HG03196 (cell line): ENCODE results near the gene GNPNAT1.
"Not testable (repeated sequence)": the region's sequence is repeated elsewhere in the genome, so short reads cannot be mapped to it uniquely, and the experiment has no call there.

Experiments
- ATAC-seq: cut with Tn5 transposase; IDR thresholded peaks from one replicate; pipeline ENCODE4 v1.9.1; 2021; ENCODE audit not compliant: unreplicated experiment

GNPNAT1 gene

GRCh38 chr14:52729925-52730708, 61.3 kb downstream of the GNPNAT1 start, which contains the start of gene STYX:
Gene STYX, plus strand, starts transcription at chr14:52730166. Its CDS starts 309 bp downstream, at chr14:52730475.
- ATAC-seq = peak; percentile 93

GRCh38 chr14:52729585-52729924, 61.9 kb downstream of the GNPNAT1 start:
- ATAC-seq = no peak

GRCh38 chr14:52729035-52729434, 62.4 kb downstream of the GNPNAT1 start:
- not testable (repeated sequence) for ATAC-seq

GRCh38 chr14:52727509-52727908, 63.9 kb downstream of the GNPNAT1 start:
- not testable (repeated sequence) for ATAC-seq
